ENCODE results near the gene GINS2. TPM values are rescaled to one million over a fixed set of nuclear protein-coding genes. Genes with fewer than 3 reads are reported as not detected.

GINS2 gene
- 1.2 and 2.8 TPM in 2 replicates for total RNA-seq

DNA sequence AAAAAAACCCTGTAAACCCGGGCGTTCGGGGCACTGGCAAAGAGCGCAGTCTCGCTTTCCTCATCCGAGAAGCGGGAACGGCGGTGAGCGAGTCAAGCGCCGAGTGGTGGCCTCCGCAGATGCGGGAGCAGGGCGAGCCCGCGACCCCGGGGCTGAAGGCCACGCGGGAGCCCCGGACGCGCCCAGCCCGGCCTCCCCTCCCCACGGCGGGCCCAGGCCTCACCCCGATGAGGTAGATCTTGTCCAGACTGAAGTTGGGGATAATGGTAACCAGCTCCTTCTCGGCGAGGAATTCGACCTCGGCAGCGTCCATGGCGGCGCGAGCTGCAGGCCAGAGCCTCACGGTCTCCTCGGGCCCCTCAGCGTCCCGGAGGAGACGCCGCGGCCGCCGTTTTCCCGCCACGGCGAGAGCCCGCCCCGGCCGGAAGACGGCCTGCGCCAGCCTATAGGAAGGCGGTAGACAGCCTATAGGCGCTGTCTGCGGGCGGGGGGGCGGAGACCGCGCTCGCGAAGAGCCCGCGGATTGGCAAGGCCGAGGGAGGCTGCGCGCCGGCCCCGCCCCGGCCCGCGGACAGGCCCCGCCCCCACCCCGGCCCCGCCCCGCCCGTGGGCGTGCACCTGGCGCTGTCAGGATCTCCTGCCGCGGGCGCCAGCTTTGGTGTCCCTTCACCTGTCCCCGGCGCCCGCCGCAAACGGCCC is at the start of gene GINS2:
GINS2 (minus strand) TSS at position 369 of the 699 bp plus-strand sequence; CDS start at position 313, 56 bp downstream.

Other genes with a start within 250 kb of the GINS2 start
- gene GSE1, start 75.6 kb downstream of the GINS2 start, total RNA-seq = 29.8 and 37.4 TPM in 2 replicates
- gene C16orf74, start 62.1 kb upstream of the GINS2 start, total RNA-seq = 1.7 and 2.9 TPM in 2 replicates
- gene EMC8, start 110.6 kb upstream of the GINS2 start, total RNA-seq = 20.1 and 21.4 TPM in 2 replicates
- 298 and 306 TPM in 2 replicates for gene COX4I1, start 110.7 kb upstream of the GINS2 start, total RNA-seq
- gene IRF8, start 210.2 kb upstream of the GINS2 start, total RNA-seq = not detected in 2 replicates

Measured in smooth muscle cell of the pulmonary artery (primary cell).